WTC11 (cell line): ENCODE data around the gene UGT1A8.

Experiments used
- CBFB ChIP-seq: sonication (generic); formaldehyde crosslinking; IDR thresholded peaks from 2 replicates; pipeline ENCODE4 v1.8.1; 2022; ENCODE audit warnings: mild to moderate bottlenecking, low read depth, missing genetic modification reagents
- CREM ChIP-seq: sonication (generic); formaldehyde crosslinking; IDR thresholded peaks from 2 replicates; pipeline ENCODE4 v1.8.1; 2022; ENCODE audit warnings: mild to moderate bottlenecking, missing genetic modification reagents, moderate library complexity
- EMX1 ChIP-seq: fragments of 250-450 bp; sonication (Bioruptor Pico); IDR thresholded peaks from 2 replicates; pipeline ENCODE4 v1.8.0; 2021; ENCODE audit warnings: mild to moderate bottlenecking
- GABPB1 ChIP-seq: sonication (generic); formaldehyde crosslinking; IDR thresholded peaks from 2 replicates; pipeline ENCODE4 v1.8.1; 2023; ENCODE audit warnings: mild to moderate bottlenecking, missing genetic modification reagents
- PRDM15 ChIP-seq: sonication (generic); formaldehyde crosslinking; IDR thresholded peaks from 2 replicates; pipeline ENCODE4 v1.8.0; 2022; ENCODE audit warnings: missing genetic modification reagents
- ZNF121 ChIP-seq: sonication (generic); formaldehyde crosslinking; IDR thresholded peaks from 2 replicates; pipeline ENCODE4 v1.8.0; 2023; ENCODE audit warnings: missing genetic modification reagents
- TF ChIP-seq, protein P1 (sequence below): fragments of 200-600 bp; IDR thresholded peaks from 2 replicates; pipeline ENCODE4 v1.8.0; 2022; ENCODE audit warnings: antibody characterized with exemption
- TF ChIP-seq, protein P2 (sequence below): sonication (generic); formaldehyde crosslinking; IDR thresholded peaks from 2 replicates; pipeline ENCODE4 v1.8.1; 2023; ENCODE audit warnings: mild to moderate bottlenecking, missing genetic modification reagents, moderate library complexity
- TF ChIP-seq, protein P3 (sequence below): sonication (generic); formaldehyde crosslinking; IDR thresholded peaks from 2 replicates; pipeline ENCODE4 v1.8.1; 2022; ENCODE audit warnings: low read depth, mild to moderate bottlenecking, moderate library complexity, missing genetic modification reagents, borderline replicate concordance

GRCh38 chr2:233598952-233599351 is 18.5 kb upstream of the UGT1A8 start:
- no peak for TF ChIP-seq PRDM15 (CRISPR knock-in tag)
- TF ChIP-seq, protein P1, sequence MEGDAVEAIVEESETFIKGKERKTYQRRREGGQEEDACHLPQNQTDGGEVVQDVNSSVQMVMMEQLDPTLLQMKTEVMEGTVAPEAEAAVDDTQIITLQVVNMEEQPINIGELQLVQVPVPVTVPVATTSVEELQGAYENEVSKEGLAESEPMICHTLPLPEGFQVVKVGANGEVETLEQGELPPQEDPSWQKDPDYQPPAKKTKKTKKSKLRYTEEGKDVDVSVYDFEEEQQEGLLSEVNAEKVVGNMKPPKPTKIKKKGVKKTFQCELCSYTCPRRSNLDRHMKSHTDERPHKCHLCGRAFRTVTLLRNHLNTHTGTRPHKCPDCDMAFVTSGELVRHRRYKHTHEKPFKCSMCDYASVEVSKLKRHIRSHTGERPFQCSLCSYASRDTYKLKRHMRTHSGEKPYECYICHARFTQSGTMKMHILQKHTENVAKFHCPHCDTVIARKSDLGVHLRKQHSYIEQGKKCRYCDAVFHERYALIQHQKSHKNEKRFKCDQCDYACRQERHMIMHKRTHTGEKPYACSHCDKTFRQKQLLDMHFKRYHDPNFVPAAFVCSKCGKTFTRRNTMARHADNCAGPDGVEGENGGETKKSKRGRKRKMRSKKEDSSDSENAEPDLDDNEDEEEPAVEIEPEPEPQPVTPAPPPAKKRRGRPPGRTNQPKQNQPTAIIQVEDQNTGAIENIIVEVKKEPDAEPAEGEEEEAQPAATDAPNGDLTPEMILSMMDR = no peak
- TF ChIP-seq, protein P2, sequence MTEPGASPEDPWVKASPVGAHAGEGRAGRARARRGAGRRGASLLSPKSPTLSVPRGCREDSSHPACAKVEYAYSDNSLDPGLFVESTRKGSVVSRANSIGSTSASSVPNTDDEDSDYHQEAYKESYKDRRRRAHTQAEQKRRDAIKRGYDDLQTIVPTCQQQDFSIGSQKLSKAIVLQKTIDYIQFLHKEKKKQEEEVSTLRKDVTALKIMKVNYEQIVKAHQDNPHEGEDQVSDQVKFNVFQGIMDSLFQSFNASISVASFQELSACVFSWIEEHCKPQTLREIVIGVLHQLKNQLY (CRISPR knock-in tag) = no peak
- no peak for TF ChIP-seq CBFB
- no peak for TF ChIP-seq GABPB1
- TF ChIP-seq, protein P3, sequence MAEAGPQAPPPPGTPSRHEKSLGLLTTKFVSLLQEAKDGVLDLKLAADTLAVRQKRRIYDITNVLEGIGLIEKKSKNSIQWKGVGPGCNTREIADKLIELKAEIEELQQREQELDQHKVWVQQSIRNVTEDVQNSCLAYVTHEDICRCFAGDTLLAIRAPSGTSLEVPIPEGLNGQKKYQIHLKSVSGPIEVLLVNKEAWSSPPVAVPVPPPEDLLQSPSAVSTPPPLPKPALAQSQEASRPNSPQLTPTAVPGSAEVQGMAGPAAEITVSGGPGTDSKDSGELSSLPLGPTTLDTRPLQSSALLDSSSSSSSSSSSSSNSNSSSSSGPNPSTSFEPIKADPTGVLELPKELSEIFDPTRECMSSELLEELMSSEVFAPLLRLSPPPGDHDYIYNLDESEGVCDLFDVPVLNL = no peak
- no peak for TF ChIP-seq CREM (CRISPR knock-in tag)
- TF ChIP-seq ZNF121 = no peak
- no peak for TF ChIP-seq EMX1 (CRISPR knock-in tag)
